SK-N-SH (cell line): Measurements from ENCODE around the gene SCART1. TPM values are rescaled to one million over a fixed set of nuclear protein-coding genes. Genes with fewer than 3 reads are reported as not detected.
"Not testable (repeated sequence)": the region's sequence is repeated elsewhere in the genome, so short reads cannot be mapped to it uniquely, and the experiment has no call there.

ENCODE experiments used
- CTCF ChIA-PET: fragments of 300-600, 350-600 bp; formaldehyde crosslinking; extraction: SDS; loops from one replicate; lab custom pipeline; 2021; lab: Yijun Ruan, JAX
- POLR2A ChIA-PET: fragments of 350-600 bp; sonication (Branson Sonifier 250); formaldehyde crosslinking; extraction: SDS; loops from one replicate; lab custom pipeline; 2020; ENCODE audit warnings: antibody characterized with exemption, inconsistent platforms; lab: Yijun Ruan, JAX
- DNase-seq: peaks from one replicate; pipeline ENCODE4 v3.0.0; 2012
- H2AFZ ChIP-seq: fragments of 200-600 bp; sonication (generic); 2 replicates; pipeline ENCODE4 v1.8.1; 2016; ENCODE audit warnings: antibody characterized with exemption, mild to moderate bottlenecking, low read depth
- H3F3A ChIP-seq: fragments of 200-600 bp; sonication (generic); replicated peaks from 2 replicates; pipeline ENCODE3; 2016; ENCODE audit warnings: antibody characterized with exemption, mild to moderate bottlenecking; ENCODE audit not compliant: insufficient read depth
- H3K27ac ChIP-seq, 2 experiments: fragments of 200-500 bp in 1 of 2; fragments of 200-600 bp in 1 of 2; sonication (Bioruptor generic) in 1 of 2; sonication (generic), shearing (Covaris generic) in 1 of 2; 2 replicates each; pipeline versions ENCODE4 v1.5.1 to v1.6.1; 2014 to 2016; ENCODE audit warnings: low read depth in 2 of 2, inconsistent platforms in 1 of 2, low read length in 1 of 2, mild to moderate bottlenecking in 1 of 2, mixed read lengths in 1 of 2
- H3K27me3 ChIP-seq: fragments of 200-600 bp; sonication (generic), shearing (Covaris generic); 2 replicates; pipeline ENCODE4 v1.6.1; 2016; ENCODE audit warnings: mixed run types; ENCODE audit not compliant: insufficient read depth
- H3K36me3 ChIP-seq, 2 experiments: fragments of 200-500 bp in 1 of 2; fragments of 200-600 bp in 1 of 2; sonication (Bioruptor generic) in 1 of 2; sonication (generic) in 1 of 2; replicated peaks in 1 of 2; 2 replicates each; pipeline versions ENCODE3 to v1.5.1; 2014 to 2016; ENCODE audit warnings: low read length in 1 of 2, mild to moderate bottlenecking in 1 of 2; ENCODE audit not compliant: insufficient read depth in 2 of 2, control insufficient read depth in 1 of 2
- H3K4me1 ChIP-seq, 2 experiments: fragments of 200-500 bp in 1 of 2; fragments of 200-600 bp in 1 of 2; sonication (Bioruptor generic) in 1 of 2; sonication (generic), shearing (Covaris generic) in 1 of 2; 2 replicates each; pipeline versions ENCODE4 v1.5.1 to v1.6.1; 2014 to 2016; ENCODE audit warnings: low read depth in 1 of 2, low read length in 1 of 2, mixed run types in 1 of 2; ENCODE audit not compliant: insufficient read depth in 2 of 2, control insufficient read depth in 1 of 2
- H3K4me2 ChIP-seq: fragments of 200-600 bp; sonication (generic), shearing (Covaris generic); 2 replicates; pipeline ENCODE4 v1.6.1; 2017; ENCODE audit warnings: mixed run types
- H3K4me3 ChIP-seq, 2 experiments: fragments of 200-500 bp in 1 of 2; fragments of 200-600 bp in 1 of 2; sonication (Bioruptor generic) in 1 of 2; sonication (generic), shearing (Covaris generic) in 1 of 2; 2 replicates each; pipeline versions ENCODE4 v1.5.1 to v1.8.1; 2014 to 2016; ENCODE audit warnings: low read depth in 2 of 2, inconsistent platforms in 1 of 2, low read length in 1 of 2, mild to moderate bottlenecking in 1 of 2, mixed read lengths in 1 of 2, moderate library complexity in 1 of 2
- H3K79me2 ChIP-seq: fragments of 200-600 bp; sonication (generic); 2 replicates; pipeline ENCODE4 v1.8.1; 2017; ENCODE audit warnings: mild to moderate bottlenecking; ENCODE audit not compliant: insufficient read depth
- H3K9ac ChIP-seq: fragments of 200-600 bp; sonication (generic); 2 replicates; pipeline ENCODE4 v1.6.1; 2017; ENCODE audit warnings: mixed run types
- H3K9me2 ChIP-seq: fragments of 200-600 bp; sonication (generic); 2 replicates; pipeline ENCODE4 v1.6.1; 2017; ENCODE audit warnings: mixed run types
- H3K9me3 ChIP-seq: fragments of 200-600 bp; sonication (generic); 2 replicates; pipeline ENCODE4 v1.6.1; 2017; ENCODE audit warnings: mixed run types, mild to moderate bottlenecking, moderate library complexity
- H4K20me1 ChIP-seq: fragments of 200-600 bp; sonication (generic); 2 replicates; pipeline ENCODE4 v1.6.1; 2017; ENCODE audit warnings: mild to moderate bottlenecking, mixed run types; ENCODE audit not compliant: insufficient read depth
- CHD2 ChIP-seq: fragments of 150-350 bp; IDR thresholded peaks from 2 replicates; pipeline ENCODE4 v1.6.1; 2018; ENCODE audit warnings: low read length; ENCODE audit not compliant: partially characterized antibody
- ELF1 ChIP-seq: IDR thresholded peaks from 2 replicates; pipeline ENCODE4 v1.4.0; 2012
- EP300 ChIP-seq, 2 experiments: IDR thresholded peaks; 2 replicates each; pipeline versions ENCODE4 v1.4.0 to v1.6.1; 2012; ENCODE audit warnings: borderline replicate concordance in 1 of 2, low read depth in 1 of 2, low read length in 1 of 2
- EZH2phosphoT487 ChIP-seq: fragments of 200-600 bp; sonication (generic); IDR thresholded peaks from 2 replicates; pipeline ENCODE4 v1.6.1; 2017; ENCODE audit warnings: low read depth, mixed run types, mild to moderate bottlenecking, antibody characterized with exemption, moderate library complexity, borderline replicate concordance
- FOXJ3 ChIP-seq: sonication (generic); formaldehyde crosslinking; IDR thresholded peaks from 2 replicates; pipeline ENCODE4 v1.5.1; 2020; ENCODE audit warnings: mild to moderate bottlenecking, missing genetic modification reagents
- GABPA ChIP-seq: IDR thresholded peaks from 2 replicates; pipeline ENCODE4 v1.4.0; 2012; ENCODE audit warnings: low read depth, mild to moderate bottlenecking
- JUND ChIP-seq: IDR thresholded peaks from 2 replicates; pipeline ENCODE4 v1.4.0; 2012
- MEF2A ChIP-seq: IDR thresholded peaks from 2 replicates; pipeline ENCODE4 v1.4.0; 2012; ENCODE audit warnings: low read depth, borderline replicate concordance
- NFIC ChIP-seq: IDR thresholded peaks from 2 replicates; pipeline ENCODE4 v1.4.0; 2012; ENCODE audit warnings: borderline replicate concordance
- POLR2AphosphoS5 ChIP-seq: IDR thresholded peaks from 2 replicates; pipeline ENCODE4 v1.6.1; 2012; ENCODE audit warnings: low read depth, low read length
- RAD21 ChIP-seq: IDR thresholded peaks from 2 replicates; pipeline ENCODE4 v1.6.1; 2012; ENCODE audit warnings: mild to moderate bottlenecking, low read length
- RFX5 ChIP-seq: IDR thresholded peaks from 2 replicates; pipeline ENCODE4 v1.6.1; 2012; ENCODE audit warnings: mild to moderate bottlenecking, improper control_type of control experiment, low read length
- SIN3A ChIP-seq: IDR thresholded peaks from 2 replicates; pipeline ENCODE4 v1.6.1; 2012; ENCODE audit warnings: low read depth, mild to moderate bottlenecking, low read length, moderate library complexity, borderline replicate concordance
- SMC3 ChIP-seq: IDR thresholded peaks from 2 replicates; pipeline ENCODE4 v1.6.1; 2012; ENCODE audit warnings: low read depth, low read length, improper control_type of control experiment
- TAF1 ChIP-seq: IDR thresholded peaks from 2 replicates; pipeline ENCODE4 v1.6.1; 2012; ENCODE audit warnings: low read depth, mild to moderate bottlenecking, low read length, moderate library complexity, borderline replicate concordance
- TCF12 ChIP-seq: IDR thresholded peaks from 2 replicates; pipeline ENCODE4 v1.4.0; 2012
- WGBS: methylation state at CpG from one replicate; pipeline ENCODE4 v1.1.6; 2017; ENCODE audit warnings: low lambda C conversion rate; 5-methylcytosine and 5-hydroxymethylcytosine counted together
- polyA plus RNA-seq, 3 experiments: library from polyadenylated mRNA; depleted of rRNA; stranded (reverse); fragments of >200 nt; gene quantifications; 2 replicates each; pipeline ENCODE4 v1.2.3, GENCODE V29; 2012
- TF ChIP-seq, protein P1 (sequence below): IDR thresholded peaks from 2 replicates; pipeline ENCODE4 v1.4.0; 2012; ENCODE audit warnings: low read depth
- TF ChIP-seq, protein P2 (sequence below): IDR thresholded peaks from 2 replicates; pipeline ENCODE4 v1.6.1; 2012; ENCODE audit warnings: mild to moderate bottlenecking, low read depth, low read length, moderate library complexity

SCART1 gene
- polyA plus RNA-seq, 1 of the 3 experiments (the other 2 are of a cell fraction) = 2.1 TPM

DNA sequence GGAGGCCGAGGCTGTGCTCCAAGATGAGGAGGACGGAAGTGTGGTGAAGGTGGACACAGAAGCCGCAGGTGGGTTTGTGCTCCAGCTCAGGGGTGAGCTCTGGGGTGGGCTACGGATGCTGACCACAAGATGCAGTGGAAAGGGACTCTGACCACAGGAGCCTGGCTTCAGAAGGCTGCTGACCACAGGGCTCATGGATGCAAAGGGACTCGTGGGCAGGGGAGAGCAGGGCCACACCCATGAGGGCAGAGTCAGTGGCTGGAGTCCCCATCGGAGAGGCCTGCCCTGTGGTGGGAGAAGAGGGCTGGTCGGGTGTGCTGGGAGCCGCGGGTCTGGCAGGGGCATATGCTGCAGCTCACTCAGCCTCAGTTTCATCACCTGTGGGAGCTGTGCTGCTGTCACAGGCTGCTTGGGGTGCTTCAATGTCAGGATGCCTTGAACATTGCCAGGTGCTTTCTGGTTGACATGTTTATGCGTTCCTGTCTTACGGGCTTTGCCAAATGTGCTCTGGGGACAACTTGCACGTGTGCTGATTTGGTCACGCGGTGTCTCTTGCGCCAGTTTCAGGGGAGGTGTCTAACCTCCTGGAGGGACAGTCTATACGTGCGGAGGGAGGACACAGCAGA lies 13.7 kb downstream of the SCART1 start:
- Histone ChIP-seq H3K9me3 (no peaks in the 10 kb centered on the region), H3K4me1 (no peaks in the 10 kb centered on the region), H3K9me2 (no peaks in the 10 kb centered on the region), H3K36me3 (no peaks in the 10 kb centered on the region), H3K27me3 (no peaks in the 10 kb centered on the region), H3K9ac (no peak overlapping the region), H3K27ac (no peak overlapping the region), H3K4me3 (no peak overlapping the region), H3K79me2 (no peaks in the 10 kb centered on the region), H2AFZ (no peak overlapping the region), H3K4me2 (no peak overlapping the region), H3F3A (no peaks in the 10 kb centered on the region), H4K20me1 (no peaks in the 10 kb centered on the region)
- no peak for DNase-seq
- ChIA-PET POLR2A (no interaction called here), CTCF (no interaction called here)
- WGBS = 49% methylated on average over 11 of the region's 17 CpGs
- TF ChIP-seq TAF1 = no peak
- TF ChIP-seq, protein P1, sequence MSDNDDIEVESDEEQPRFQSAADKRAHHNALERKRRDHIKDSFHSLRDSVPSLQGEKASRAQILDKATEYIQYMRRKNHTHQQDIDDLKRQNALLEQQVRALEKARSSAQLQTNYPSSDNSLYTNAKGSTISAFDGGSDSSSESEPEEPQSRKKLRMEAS = no peak
- no peak for TF ChIP-seq SIN3A
- no peak for TF ChIP-seq EP300 (IDR thresholded peaks at IDR 0.05; ENCODE audit: borderline replicate concordance in 1 of 2, low read depth in 1 of 2, low read length in 1 of 2)
- TF ChIP-seq NFIC = no peak
- no peak for TF ChIP-seq ELF1
- TF ChIP-seq FOXJ3 (CRISPR knock-in tag) = no peak
- TF ChIP-seq TCF12 = no peak
- TF ChIP-seq MEF2A = no peak
- no peak for TF ChIP-seq POLR2AphosphoS5

DNA sequence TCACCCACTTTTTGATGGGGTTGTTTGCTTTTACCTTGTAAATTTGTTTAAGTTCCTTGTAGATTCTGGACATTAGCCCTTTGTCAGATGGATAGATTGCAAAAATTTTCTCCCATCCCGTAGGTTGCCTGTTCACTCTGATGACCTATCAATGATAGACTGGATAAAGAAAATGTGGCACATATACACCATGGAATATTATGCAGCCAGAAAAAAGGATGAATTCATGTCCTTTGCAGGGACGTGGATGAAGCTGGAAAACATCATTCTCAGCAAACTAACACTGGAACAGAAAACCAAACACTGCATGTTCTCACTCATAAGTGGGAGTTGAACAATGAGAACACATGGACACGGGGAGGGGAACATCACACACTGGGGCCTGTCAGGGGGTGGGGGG lies 15.5 kb downstream of the SCART1 start:
- POLR2A ChIA-PET, DNase-seq, H3K4me1 ChIP-seq, H3K4me2 ChIP-seq, H3K36me3 ChIP-seq, H4K20me1 ChIP-seq, H3K9me2 ChIP-seq, H3K9me3 ChIP-seq, H3K27ac ChIP-seq, H2AFZ ChIP-seq, CTCF ChIA-PET, H3F3A ChIP-seq, H3K9ac ChIP-seq, H3K79me2 ChIP-seq, H3K27me3 ChIP-seq, H3K4me3 ChIP-seq: not testable (repeated sequence)
- 6% methylated on average over 3 of the region's 3 CpGs for WGBS

DNA sequence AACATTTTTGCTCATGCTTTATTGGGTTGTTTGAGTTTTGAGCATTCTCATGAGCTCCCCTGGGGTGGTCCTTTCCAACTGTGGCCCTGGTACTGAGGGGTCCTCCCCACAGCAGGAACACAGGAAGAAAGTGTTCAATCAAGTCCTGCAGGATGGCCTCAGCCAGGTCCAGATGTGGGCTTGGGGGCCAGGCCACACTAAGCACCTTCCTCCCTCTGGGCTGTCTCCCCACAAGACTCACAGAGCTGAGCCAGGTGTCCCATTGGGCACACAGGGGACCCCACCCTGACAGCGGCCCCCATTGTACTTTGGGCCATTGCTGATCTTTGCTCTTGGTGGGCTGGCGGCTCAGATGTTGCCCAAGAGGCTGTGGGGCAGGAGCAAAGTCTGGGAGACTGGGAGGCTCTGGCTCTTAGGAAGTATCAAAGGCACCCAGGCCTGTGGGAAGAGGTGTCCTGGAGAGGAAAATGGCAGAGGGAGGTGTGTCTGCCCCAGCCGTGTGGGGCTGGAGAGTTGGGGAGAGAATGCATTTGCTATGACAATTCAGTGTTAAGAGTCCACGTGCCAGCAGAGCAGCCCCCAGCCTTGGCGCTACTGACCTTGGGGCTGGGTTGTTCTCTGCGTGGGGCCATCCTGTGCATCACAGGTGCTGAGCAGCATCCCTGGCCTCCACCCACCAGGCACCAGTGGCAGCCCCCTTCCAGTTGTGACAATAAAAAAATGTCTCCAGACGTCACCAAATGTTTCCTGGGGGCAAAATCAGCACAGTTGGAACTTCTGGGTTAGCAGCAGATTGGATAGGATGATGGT lies 17.8 kb downstream of the SCART1 start:
- no peaks in the 10 kb centered on the region for H4K20me1 ChIP-seq
- no peaks in the 10 kb centered on the region for H3K79me2 ChIP-seq
- DNase-seq = no peak
- H3K4me3 ChIP-seq = no peak overlapping the region
- H3K9me2 ChIP-seq = no peaks in the 10 kb centered on the region
- H3F3A ChIP-seq = no peaks in the 10 kb centered on the region
- no peak overlapping the region for H2AFZ ChIP-seq
- no peak overlapping the region for H3K27ac ChIP-seq
- H3K4me2 ChIP-seq = no peak overlapping the region
- no peaks in the 10 kb centered on the region for H3K9me3 ChIP-seq
- H3K4me1 ChIP-seq = no peaks in the 10 kb centered on the region
- CTCF ChIA-PET = no interaction called here
- POLR2A ChIA-PET = no interaction called here
- WGBS = 31% methylated on average over 4 of the region's 7 CpGs
- H3K36me3 ChIP-seq = no peaks in the 10 kb centered on the region
- peaks cover 6% of the 10 kb centered on the region; the same call in 1 of the 2 replicates for H3K27me3 ChIP-seq
- no peak overlapping the region for H3K9ac ChIP-seq
- TF ChIP-seq, protein P1 = no peak
- TF ChIP-seq EP300 (IDR thresholded peaks at IDR 0.05; ENCODE audit: borderline replicate concordance in 1 of 2, low read depth in 1 of 2, low read length in 1 of 2) (no peak), JUND (no peak), EZH2phosphoT487 (no peak), TAF1 (no peak), GABPA (no peak), SMC3 (no peak), CHD2 (no peak), RFX5 (no peak), NFIC (no peak), TCF12 (no peak), RAD21 (no peak)
- TF ChIP-seq, protein P2, sequence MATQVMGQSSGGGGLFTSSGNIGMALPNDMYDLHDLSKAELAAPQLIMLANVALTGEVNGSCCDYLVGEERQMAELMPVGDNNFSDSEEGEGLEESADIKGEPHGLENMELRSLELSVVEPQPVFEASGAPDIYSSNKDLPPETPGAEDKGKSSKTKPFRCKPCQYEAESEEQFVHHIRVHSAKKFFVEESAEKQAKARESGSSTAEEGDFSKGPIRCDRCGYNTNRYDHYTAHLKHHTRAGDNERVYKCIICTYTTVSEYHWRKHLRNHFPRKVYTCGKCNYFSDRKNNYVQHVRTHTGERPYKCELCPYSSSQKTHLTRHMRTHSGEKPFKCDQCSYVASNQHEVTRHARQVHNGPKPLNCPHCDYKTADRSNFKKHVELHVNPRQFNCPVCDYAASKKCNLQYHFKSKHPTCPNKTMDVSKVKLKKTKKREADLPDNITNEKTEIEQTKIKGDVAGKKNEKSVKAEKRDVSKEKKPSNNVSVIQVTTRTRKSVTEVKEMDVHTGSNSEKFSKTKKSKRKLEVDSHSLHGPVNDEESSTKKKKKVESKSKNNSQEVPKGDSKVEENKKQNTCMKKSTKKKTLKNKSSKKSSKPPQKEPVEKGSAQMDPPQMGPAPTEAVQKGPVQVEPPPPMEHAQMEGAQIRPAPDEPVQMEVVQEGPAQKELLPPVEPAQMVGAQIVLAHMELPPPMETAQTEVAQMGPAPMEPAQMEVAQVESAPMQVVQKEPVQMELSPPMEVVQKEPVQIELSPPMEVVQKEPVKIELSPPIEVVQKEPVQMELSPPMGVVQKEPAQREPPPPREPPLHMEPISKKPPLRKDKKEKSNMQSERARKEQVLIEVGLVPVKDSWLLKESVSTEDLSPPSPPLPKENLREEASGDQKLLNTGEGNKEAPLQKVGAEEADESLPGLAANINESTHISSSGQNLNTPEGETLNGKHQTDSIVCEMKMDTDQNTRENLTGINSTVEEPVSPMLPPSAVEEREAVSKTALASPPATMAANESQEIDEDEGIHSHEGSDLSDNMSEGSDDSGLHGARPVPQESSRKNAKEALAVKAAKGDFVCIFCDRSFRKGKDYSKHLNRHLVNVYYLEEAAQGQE = no peak
